GM18951 (cell line): ENCODE results near the gene XPR1.

Experiments used
- POLR2A ChIP-seq: IDR thresholded peaks from 4 replicates; pipeline ENCODE4 v1.6.1; 2011; ENCODE audit warnings: mild to moderate bottlenecking; ENCODE audit not compliant: insufficient read length, insufficient read depth; ENCODE audit errors: extremely low read depth
- in situ Hi-C: fragments of 300-500 bp; cut with MboI; formaldehyde crosslinking; loops from one replicate; pipeline ENCODE4 v1.12.0; 2022; ENCODE audit warnings: low sequenced_read_pairs, mixed read lengths, inconsistent platforms; ENCODE audit not compliant: unreplicated experiment

The XPR1 gene

DNA sequence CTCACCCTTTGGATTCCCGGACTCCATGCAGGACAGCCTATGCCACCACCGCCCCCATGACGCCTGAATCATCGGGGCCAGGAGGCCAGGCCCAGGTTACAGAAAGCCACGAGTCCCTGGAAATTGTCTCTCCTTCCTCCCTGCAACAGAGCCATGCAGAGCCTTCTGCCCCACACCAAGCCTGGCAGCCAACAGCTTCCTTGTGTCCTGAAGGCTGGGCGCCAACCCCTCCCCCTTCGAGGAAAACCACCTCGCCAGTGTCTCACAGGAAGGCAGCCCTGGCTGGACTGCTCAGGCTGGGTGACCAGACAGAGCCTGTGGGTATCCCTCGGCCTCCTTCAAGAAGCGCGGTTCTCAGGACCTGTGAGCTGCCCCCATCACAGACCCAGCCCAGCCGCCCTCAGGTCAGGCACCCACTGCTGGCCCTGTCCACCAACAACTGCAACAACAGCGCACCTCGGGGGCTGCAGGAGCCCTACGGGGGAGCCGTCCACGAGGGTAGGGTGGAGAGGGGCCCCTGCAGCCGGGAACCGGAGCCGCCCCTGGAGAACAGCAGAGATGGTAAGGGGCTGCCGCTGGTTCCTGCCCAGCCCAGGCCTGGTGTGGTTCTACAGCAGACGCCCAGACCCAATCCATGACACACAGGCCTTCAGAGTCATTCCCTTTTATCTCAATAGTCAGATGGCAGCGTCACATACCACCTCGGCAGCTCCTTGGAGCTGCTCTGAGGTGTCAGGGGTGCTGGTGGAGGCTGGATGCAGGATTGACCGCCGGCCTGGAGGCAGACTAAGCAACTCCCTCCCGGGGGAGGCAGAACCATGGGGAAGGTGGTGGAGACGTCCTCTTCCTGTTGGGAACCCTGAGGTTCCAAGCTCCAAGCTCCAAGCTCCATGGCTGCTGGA, 304.5 kb downstream of the XPR1 start:
- in situ Hi-C loops = no loop called here
- TF ChIP-seq POLR2A = no peak

DNA sequence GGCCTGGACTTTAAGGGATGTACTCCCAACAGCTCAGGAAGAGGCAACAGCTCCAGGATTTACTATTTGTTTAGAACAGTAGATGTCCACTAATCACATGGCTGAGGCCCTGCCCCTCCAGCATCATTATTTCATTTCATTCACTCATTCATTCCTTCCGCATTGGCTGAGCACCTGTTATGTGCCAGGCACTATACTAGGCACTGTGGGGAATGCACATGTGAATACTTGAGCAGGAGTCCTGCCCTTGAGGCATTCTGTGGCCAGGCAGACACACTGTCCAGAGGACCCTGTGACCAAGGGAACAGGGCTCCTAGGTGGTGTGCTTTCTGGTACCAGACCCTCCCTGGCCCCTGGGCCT, 305.2 kb downstream of the XPR1 start:
- no peak for TF ChIP-seq POLR2A
- in situ Hi-C loops = no loop called here

- no peak for TF ChIP-seq POLR2A
- in situ Hi-C loops = no loop called here
These were observed 305.9 kb downstream of the XPR1 start for GRCh38 chr1:180937624-180938225.

DNA sequence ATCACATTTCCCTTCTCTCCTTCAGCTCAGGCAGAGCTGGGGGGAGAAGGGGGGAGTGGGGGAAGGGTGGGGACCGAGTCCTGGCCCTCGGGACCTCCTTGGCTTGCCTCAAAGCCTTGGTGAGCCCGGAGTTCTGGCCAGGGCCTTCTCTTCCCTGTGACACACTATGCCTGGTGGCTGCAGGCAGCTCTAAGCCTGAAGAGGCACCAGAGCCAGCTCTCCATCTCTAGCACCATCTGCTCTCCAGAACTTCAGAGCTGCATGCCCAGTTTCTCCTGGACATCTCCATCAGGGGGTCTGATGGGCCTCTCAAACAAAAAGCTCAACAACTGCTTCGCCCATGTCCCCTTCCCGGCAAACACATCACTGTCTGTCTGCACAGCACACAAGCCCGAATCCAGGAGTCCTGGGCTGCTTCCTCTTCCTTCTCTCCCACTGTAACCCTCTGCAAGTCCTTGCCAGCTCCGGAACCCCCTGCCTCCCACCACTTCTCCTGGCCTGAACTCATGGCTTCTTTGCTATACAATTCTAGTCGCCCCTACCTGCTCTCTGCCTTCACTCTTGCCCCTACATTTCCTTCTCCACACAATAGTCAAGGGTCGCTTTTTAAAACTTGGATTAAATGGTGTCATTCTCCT, 307.4 kb downstream of the XPR1 start:
- no peak for TF ChIP-seq POLR2A
- in situ Hi-C loops = no loop called here

DNA sequence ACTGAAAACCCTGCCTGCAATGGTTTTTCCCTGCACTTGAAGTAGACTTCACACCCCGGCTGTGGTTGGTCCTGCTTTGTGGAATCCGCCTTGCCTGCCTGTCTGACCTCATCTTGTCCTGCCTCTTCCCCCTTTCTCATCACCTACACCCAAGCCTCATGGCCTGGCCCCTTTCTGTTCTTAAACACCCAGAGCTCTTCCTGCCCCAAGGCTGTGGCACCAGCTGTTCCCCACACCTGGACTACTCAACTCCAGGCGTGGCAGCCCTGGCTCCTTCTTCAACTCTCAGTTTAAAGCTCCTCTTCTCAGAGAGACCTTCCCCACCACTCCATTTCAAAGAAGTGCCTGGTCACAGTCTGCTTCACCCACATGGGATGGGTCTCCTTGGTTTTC, 307.9 kb downstream of the XPR1 start:
- no peak for TF ChIP-seq POLR2A
- in situ Hi-C loops = no loop called here
